ENCODE data around the gene C19orf33.

C19orf33 gene

GRCh38 chr19:38285567-38285966, 18.5 kb upstream of the C19orf33 start:
- Mint-ChIP-seq H3K27ac (ENCODE audit: low read depth) (no peak overlapping the region), H3K36me3 (ENCODE audit: insufficient read depth) (peaks cover 7% of the 10 kb centered on the region), H3K27me3 (no peaks in the 10 kb centered on the region), H3K4me3 (no peak overlapping the region), H3K4me1 (no peaks in the 10 kb centered on the region), H3K9me3 (no peaks in the 10 kb centered on the region)
- ATAC-seq (replicated peaks; ENCODE audit: extremely low read depth, poor library complexity, severe bottlenecking) (no peak), DNase-seq (ENCODE audit: low spot score in 2 of 2) (no peak)

DNA sequence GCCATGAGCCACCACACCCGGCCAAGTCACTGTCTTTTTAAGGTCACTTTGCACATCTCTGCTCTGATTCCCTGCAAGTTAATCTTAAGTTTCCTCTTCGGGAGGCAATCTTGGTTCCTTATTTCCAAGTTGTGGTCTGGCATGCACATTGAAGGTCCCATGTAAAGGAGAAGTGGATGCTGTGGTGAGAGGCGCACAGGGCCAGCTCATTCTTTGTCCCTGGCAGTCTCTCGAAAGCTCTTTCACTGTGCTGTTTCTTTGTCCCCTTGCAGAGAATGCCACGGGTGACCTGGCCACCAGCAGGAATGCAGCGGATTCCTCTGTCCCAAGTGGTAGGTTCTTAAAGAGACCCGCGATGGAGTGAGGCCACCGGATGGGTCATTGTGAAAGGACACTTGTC, 16.4 kb upstream of the C19orf33 start:
- no peak for DNase-seq (ENCODE audit: low spot score in 2 of 2)
- no peaks in the 10 kb centered on the region for H3K27me3 Mint-ChIP-seq
- peaks cover 6% of the 10 kb centered on the region for H3K36me3 Mint-ChIP-seq (ENCODE audit: insufficient read depth)
- H3K4me3 Mint-ChIP-seq: no peak overlapping the region
- no peak for ATAC-seq (replicated peaks; ENCODE audit: extremely low read depth, poor library complexity, severe bottlenecking)
- H3K27ac Mint-ChIP-seq (ENCODE audit: low read depth): no peak overlapping the region
- no peaks in the 10 kb centered on the region for H3K4me1 Mint-ChIP-seq
- no peaks in the 10 kb centered on the region for H3K9me3 Mint-ChIP-seq

DNA sequence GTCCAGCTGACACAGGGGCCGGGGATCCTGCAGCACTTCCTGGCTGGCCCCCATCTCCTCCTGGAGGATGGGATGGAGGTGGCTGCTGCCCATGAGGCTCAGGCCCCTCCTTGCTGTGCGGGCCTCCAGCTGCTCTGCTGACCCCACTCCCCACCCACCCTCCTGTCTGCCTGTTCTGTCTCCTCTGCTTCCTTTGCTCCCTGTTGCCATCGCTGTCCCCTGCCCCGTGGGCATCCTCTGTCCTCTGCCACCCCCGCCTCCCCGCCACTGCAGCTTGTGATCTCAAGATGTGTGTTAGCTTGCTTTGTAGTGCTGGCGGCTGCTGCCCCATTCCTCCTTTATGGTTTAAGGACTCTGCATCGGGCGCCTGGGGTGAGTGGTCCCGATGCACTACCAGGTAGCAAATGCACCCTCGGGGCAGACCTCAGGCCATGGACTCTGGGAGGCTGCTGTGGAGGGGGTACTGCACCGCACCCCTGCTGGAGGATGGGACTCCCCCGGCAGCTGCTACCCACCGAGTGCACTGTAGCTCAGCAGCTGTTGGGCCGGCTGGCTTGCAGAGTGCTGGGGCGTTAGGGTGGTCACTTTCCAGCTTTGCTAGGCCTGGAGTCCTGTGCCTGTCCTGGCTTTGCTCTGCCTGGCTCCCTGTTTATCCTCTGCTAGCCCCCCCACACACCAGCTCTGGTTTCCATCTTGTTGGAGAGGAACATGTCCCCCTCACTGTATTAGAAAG, 15.8 kb upstream of the C19orf33 start:
- Mint-ChIP-seq H3K27me3 (no peaks in the 10 kb centered on the region), H3K4me1 (no peaks in the 10 kb centered on the region), H3K36me3 (ENCODE audit: insufficient read depth) (peaks cover 6% of the 10 kb centered on the region), H3K4me3 (no peak overlapping the region), H3K9me3 (no peaks in the 10 kb centered on the region), H3K27ac (ENCODE audit: low read depth) (no peak overlapping the region)
- DNase-seq (ENCODE audit: low spot score in 2 of 2) (no peak), ATAC-seq (replicated peaks; ENCODE audit: extremely low read depth, poor library complexity, severe bottlenecking) (no peak)

DNA sequence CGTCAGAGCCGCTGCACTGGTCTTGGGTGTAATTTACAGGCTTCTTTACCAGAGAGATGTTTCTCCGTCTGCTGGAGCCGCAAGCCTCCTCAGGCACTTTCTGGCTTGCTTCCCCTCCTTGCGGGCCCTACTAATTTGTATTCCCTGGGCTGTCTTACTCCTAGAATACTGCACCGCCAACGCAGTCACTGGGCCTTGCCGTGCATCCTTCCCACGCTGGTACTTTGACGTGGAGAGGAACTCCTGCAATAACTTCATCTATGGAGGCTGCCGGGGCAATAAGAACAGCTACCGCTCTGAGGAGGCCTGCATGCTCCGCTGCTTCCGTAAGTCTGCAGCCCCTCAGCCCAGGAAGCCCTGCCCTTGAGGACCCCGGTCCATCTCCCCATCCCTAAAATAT, 14.1 kb upstream of the C19orf33 start:
- no peak overlapping the region for H3K4me3 Mint-ChIP-seq
- ATAC-seq (replicated peaks; ENCODE audit: extremely low read depth, poor library complexity, severe bottlenecking): no peak
- H3K27me3 Mint-ChIP-seq: no peaks in the 10 kb centered on the region
- H3K27ac Mint-ChIP-seq (ENCODE audit: low read depth): no peak overlapping the region
- no peaks in the 10 kb centered on the region for H3K4me1 Mint-ChIP-seq
- peaks cover 7% of the 10 kb centered on the region for H3K36me3 Mint-ChIP-seq (ENCODE audit: insufficient read depth)
- DNase-seq (ENCODE audit: low spot score in 2 of 2): no peak
- H3K9me3 Mint-ChIP-seq: no peaks in the 10 kb centered on the region

DNA sequence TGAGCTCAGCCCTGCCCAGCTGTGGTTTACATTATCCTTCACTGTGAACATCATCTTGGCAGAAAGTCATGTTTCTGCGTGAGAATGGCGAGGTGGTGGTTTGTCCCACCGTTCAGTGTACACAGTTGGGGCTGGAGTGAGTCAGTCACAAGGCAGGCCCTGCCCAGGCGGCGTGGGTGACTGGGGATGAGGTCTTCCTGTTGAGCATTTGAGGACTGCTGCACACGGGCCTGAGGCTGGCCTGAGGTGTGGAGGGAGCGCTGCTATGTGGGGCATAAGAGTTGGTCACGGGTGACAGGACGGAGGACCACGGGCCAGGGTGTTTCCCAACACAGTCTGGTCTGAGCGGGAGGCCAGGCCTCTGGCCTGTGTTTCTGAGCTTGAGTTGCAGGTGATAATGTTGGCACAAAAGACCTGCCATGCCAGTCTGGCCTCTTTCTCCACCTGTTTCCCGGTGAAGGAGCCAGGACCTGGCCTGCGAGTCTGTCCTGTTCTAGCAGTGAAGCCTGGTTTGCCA, 13.4 kb upstream of the C19orf33 start:
- no peak for ATAC-seq (replicated peaks; ENCODE audit: extremely low read depth, poor library complexity, severe bottlenecking)
- Mint-ChIP-seq H3K9me3 (no peaks in the 10 kb centered on the region), H3K4me1 (no peaks in the 10 kb centered on the region), H3K36me3 (ENCODE audit: insufficient read depth) (peaks cover 5% of the 10 kb centered on the region), H3K27me3 (no peaks in the 10 kb centered on the region), H3K27ac (ENCODE audit: low read depth) (no peak overlapping the region), H3K4me3 (no peak overlapping the region)
- DNase-seq (ENCODE audit: low spot score in 2 of 2): no peak

GRCh38 chr19:38291855-38292254, 12.2 kb upstream of the C19orf33 start:
- DNase-seq (ENCODE audit: low spot score in 2 of 2) (no peak), ATAC-seq (replicated peaks; ENCODE audit: extremely low read depth, poor library complexity, severe bottlenecking) (no peak)
- H3K4me3 Mint-ChIP-seq: no peak overlapping the region
- no peaks in the 10 kb centered on the region for H3K9me3 Mint-ChIP-seq
- H3K36me3 Mint-ChIP-seq (ENCODE audit: insufficient read depth): peaks cover 4% of the 10 kb centered on the region
- no peak overlapping the region for H3K27ac Mint-ChIP-seq (ENCODE audit: low read depth)
- H3K27me3 Mint-ChIP-seq: no peaks in the 10 kb centered on the region
- no peaks in the 10 kb centered on the region for H3K4me1 Mint-ChIP-seq

DNA sequence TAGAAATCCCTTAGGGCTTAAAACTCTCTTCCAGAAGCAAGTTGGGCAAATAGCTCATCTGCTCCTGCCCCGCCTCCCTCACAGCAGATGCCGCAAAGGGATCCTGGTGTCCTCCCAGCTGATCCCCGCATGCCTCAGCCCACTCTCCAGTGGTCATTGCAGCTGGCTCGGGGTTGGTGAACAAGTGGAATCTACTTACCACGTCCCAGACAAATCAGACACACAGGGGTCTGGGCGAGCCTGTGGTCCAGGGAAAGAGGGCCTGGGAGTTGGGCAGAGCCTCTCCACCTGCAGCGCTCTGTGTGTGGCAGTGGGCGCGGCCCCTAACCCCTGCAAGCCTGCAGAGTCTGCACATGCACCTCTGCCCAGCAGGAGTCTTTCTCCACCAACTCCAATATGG, 10.8 kb upstream of the C19orf33 start:
- DNase-seq (ENCODE audit: low spot score in 2 of 2) (no peak), ATAC-seq (replicated peaks; ENCODE audit: extremely low read depth, poor library complexity, severe bottlenecking) (no peak)
- no peak overlapping the region for H3K4me3 Mint-ChIP-seq
- no peak overlapping the region for H3K27ac Mint-ChIP-seq (ENCODE audit: low read depth)
- peaks cover 3% of the 10 kb centered on the region for H3K36me3 Mint-ChIP-seq (ENCODE audit: insufficient read depth)
- no peaks in the 10 kb centered on the region for H3K4me1 Mint-ChIP-seq
- no peaks in the 10 kb centered on the region for H3K27me3 Mint-ChIP-seq
- no peaks in the 10 kb centered on the region for H3K9me3 Mint-ChIP-seq

DNA sequence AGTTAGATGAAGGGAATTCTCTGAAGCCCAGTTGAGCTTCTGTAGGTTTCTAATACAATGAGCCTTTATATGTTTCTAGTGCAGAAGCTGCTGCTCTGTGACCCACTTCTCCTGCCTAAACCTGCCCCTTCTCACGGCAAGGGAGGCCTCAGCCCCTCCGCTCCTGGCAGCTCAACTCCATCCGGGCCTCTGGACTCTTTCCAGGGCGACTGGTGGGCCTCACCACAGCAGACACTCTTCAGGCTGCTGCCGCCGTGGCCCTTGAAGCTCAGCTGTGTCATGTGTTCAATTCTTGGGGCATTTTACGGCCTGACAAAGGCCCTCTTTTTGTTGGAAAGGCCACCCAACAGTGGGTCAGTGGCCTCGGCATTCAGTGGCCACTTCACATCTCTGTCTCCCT, 10.0 kb upstream of the C19orf33 start:
- DNase-seq (ENCODE audit: low spot score in 2 of 2) (no peak), ATAC-seq (replicated peaks; ENCODE audit: extremely low read depth, poor library complexity, severe bottlenecking) (no peak)
- no peak overlapping the region for H3K4me3 Mint-ChIP-seq
- H3K36me3 Mint-ChIP-seq (ENCODE audit: insufficient read depth): peaks cover 2% of the 10 kb centered on the region
- no peak overlapping the region for H3K27ac Mint-ChIP-seq (ENCODE audit: low read depth)
- no peaks in the 10 kb centered on the region for H3K27me3 Mint-ChIP-seq
- H3K4me1 Mint-ChIP-seq: no peaks in the 10 kb centered on the region
- H3K9me3 Mint-ChIP-seq: no peaks in the 10 kb centered on the region

DNA sequence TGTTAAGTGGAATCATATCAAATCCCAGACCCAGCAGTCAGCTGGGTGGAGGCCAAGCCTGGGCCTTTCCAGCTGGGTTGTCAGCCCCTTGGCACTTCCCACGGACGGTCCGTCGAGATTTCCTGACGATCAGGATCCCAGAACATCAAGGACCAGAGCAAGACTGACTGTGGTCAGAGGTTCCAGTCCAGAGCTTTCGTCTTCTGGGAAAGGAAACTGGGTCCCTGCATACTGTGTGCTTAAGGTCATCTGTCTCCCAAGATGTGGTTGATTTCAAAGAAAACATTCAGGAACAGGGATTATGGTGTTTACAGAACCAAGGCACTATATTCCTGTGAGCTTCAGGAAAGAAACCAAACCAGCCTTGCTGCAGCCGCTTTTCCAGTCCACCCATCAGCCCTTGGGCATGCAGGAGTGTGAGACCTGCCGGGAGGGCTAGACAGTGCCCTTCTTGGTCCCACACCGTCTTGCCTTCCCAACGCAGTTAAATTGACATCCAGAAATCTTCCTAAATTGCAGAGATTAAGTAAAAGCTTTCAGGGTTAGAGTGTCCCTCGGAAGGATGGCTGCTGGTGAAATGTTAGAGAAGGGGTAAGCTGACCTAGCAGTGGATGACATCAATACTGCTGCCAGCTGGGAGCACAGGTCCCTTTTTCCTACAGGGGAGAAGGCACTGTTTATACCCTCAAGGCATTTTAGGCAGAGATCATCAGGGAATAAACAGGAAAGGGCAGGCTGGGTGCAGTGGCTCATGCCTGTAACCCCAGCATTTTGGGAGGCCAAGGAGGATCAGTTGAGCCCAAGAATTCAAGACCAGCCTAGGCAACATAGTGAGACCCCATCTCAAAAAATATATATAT, 5.0 kb upstream of the C19orf33 start:
- ATAC-seq (replicated peaks; ENCODE audit: extremely low read depth, poor library complexity, severe bottlenecking) (no peak), DNase-seq (ENCODE audit: low spot score in 2 of 2) (no peak)
- H3K4me1 Mint-ChIP-seq: no peaks in the 10 kb centered on the region
- no peak overlapping the region for H3K4me3 Mint-ChIP-seq
- H3K36me3 Mint-ChIP-seq (ENCODE audit: insufficient read depth): peaks cover 1% of the 10 kb centered on the region
- H3K27ac Mint-ChIP-seq (ENCODE audit: low read depth): no peak overlapping the region
- H3K27me3 Mint-ChIP-seq: no peaks in the 10 kb centered on the region
- no peaks in the 10 kb centered on the region for H3K9me3 Mint-ChIP-seq

DNA sequence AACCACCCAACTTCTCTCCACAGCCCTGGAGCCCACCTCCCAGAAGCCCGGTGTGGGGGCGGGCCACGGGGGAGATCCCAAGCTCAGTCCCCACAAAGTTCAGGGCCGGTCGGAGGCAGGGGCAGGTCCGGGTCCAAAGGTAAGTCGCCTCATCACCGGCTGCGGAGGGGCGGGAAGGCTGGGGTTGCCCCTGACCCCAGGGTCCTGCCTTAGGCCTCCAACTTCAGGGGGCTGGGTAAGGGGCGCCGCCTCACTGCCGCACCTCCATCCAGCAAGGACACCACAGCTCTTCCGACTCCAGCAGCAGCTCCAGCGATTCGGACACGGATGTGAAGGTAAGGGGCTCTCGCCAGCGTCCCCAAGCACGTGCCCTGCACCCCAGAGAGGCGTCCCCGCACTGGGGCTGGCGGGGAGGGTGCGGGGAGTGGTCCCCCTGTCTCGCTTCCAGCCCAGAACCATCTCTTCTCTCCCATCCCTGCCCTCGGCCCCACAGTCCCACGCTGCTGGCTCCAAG, 358 bp downstream of the C19orf33 start:
- H3K36me3 Mint-ChIP-seq (ENCODE audit: insufficient read depth): peaks cover 5% of the 10 kb centered on the region
- ATAC-seq (replicated peaks; ENCODE audit: extremely low read depth, poor library complexity, severe bottlenecking) (no peak), DNase-seq (ENCODE audit: low spot score in 2 of 2) (no peak)
- H3K27ac Mint-ChIP-seq (ENCODE audit: low read depth): no peak overlapping the region
- H3K4me3 Mint-ChIP-seq: no peak overlapping the region
- H3K27me3 Mint-ChIP-seq: no peaks in the 10 kb centered on the region
- peaks cover 5% of the 10 kb centered on the region for H3K4me1 Mint-ChIP-seq
- no peaks in the 10 kb centered on the region for H3K9me3 Mint-ChIP-seq

DNA sequence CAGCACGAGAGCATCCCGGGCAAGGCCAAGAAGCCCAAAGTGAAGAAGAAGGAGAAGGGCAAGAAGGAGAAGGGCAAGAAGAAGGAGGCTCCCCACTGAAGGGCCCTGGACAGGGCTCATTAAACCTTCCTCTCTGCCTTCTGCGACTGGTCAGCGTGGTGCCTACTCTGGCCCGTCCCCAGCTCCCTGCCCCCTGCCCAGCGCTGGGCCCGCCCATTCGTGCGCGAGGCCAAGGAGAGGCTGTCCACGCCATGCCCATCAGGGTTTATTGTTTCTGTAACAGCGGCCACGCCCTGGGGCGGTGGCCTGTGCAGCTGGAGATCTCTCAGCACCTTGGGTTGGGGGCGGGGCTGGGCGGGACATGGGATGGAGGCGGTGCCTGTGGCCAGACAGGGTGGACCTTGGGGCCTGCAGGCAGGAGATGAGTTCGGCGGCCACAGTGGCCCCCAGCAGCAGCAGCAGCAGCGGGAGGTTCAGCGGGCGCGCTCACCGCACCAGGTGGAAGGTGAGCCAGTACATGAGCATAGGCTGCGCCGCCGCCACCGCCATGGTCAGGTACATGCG, 897 bp downstream of the C19orf33 start:
- Mint-ChIP-seq H3K4me1 (peaks cover 5% of the 10 kb centered on the region), H3K4me3 (no peak overlapping the region), H3K9me3 (no peaks in the 10 kb centered on the region), H3K27me3 (no peaks in the 10 kb centered on the region), H3K27ac (ENCODE audit: low read depth) (no peak overlapping the region), H3K36me3 (ENCODE audit: insufficient read depth) (peaks cover 5% of the 10 kb centered on the region)
- DNase-seq (ENCODE audit: low spot score in 2 of 2) (no peak), ATAC-seq (replicated peaks; ENCODE audit: extremely low read depth, poor library complexity, severe bottlenecking) (no peak)

GRCh38 chr19:38306236-38306635, 2.2 kb downstream of the C19orf33 start:
- Mint-ChIP-seq H3K4me1 (peaks cover 5% of the 10 kb centered on the region), H3K9me3 (no peaks in the 10 kb centered on the region), H3K36me3 (ENCODE audit: insufficient read depth) (peaks cover 5% of the 10 kb centered on the region), H3K27me3 (no peaks in the 10 kb centered on the region), H3K4me3 (no peak overlapping the region), H3K27ac (ENCODE audit: low read depth) (no peak overlapping the region)
- DNase-seq (ENCODE audit: low spot score in 2 of 2) (no peak), ATAC-seq (replicated peaks; ENCODE audit: extremely low read depth, poor library complexity, severe bottlenecking) (no peak)
